ENCODE measurements around the gene AGAP5. TPM values are rescaled to one million over a fixed set of nuclear protein-coding genes. Genes with fewer than 3 reads are reported as not detected.
A peak's percentile ranks its signal among the peaks of the same experiment; 100 is the strongest.

AGAP5 gene
- total and polyA plus RNA-seq, 9 of the 15 experiments (the other 6 are each of a cell fraction or from before 2014, with no cell fraction given), result 0.32 to 7.5 (median 5.3) TPM

DNA sequence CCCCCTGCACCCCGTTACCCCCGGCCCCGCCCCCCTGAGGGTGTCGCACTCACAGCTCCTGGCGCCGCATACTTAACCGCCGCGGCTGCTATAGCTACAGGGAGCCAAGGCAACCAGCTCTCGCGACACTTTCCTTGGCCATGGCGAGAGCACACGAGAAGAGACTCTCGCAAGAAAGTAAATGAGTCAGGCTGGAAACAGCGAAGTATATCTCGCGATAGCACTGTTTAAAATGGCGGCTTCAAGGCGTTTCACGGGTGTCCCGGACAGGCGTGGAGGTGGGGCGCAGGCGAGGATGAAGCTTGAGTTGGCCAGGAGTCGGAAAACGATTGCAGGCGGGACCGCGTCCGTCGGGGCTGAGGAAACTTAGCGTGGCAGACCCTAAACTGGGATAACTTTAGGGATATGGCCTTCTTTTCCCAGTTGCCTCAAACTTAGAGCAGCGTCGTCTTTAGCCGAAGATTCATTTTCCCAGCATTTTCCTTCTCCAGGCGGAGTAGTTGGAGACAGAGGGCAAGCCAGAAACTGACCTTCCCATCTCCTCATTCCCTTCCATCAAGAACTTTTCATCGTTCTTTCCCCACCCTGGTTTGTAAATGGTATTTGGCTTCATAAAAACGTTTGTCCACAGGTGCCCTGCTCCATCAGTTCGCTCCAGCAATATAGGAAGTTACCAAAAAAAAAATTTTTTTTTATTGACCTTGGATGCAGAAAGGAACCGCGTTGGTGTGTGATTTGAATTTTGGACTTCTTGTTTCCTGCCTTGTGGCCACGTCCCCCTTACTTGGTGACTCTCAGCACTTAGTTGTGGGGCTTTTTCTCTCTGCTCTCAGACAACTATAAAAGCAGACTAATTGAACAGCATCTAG is 71.8 kb downstream of the AGAP5 start (continued):
- TF ChIP-seq, protein P1, sequence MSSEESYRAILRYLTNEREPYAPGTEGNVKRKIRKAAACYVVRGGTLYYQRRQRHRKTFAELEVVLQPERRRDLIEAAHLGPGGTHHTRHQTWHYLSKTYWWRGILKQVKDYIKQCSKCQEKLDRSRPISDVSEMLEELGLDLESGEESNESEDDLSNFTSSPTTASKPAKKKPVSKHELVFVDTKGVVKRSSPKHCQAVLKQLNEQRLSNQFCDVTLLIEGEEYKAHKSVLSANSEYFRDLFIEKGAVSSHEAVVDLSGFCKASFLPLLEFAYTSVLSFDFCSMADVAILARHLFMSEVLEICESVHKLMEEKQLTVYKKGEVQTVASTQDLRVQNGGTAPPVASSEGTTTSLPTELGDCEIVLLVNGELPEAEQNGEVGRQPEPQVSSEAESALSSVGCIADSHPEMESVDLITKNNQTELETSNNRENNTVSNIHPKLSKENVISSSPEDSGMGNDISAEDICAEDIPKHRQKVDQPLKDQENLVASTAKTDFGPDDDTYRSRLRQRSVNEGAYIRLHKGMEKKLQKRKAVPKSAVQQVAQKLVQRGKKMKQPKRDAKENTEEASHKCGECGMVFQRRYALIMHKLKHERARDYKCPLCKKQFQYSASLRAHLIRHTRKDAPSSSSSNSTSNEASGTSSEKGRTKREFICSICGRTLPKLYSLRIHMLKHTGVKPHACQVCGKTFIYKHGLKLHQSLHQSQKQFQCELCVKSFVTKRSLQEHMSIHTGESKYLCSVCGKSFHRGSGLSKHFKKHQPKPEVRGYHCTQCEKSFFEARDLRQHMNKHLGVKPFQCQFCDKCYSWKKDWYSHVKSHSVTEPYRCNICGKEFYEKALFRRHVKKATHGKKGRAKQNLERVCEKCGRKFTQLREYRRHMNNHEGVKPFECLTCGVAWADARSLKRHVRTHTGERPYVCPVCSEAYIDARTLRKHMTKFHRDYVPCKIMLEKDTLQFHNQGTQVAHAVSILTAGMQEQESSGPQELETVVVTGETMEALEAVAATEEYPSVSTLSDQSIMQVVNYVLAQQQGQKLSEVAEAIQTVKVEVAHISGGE (CRISPR knock-in tag; IDR thresholded peaks at IDR 0.05), result peak in 1 of 3 experiments; percentile 71; a peak in 2 of 6 replicates
- peak; percentile 97 for TF ChIP-seq TAF7 (tag; IDR thresholded peaks at IDR 0.05)
- TF ChIP-seq ATF7 (IDR thresholded peaks at IDR 0.05), result peak; percentile 60; the same call in 1 of the 2 replicates
- peak; percentile 49; the same call in 1 of the 2 replicates for TF ChIP-seq ZNF830 (CRISPR knock-in tag; IDR thresholded peaks at IDR 0.05)
- peak; percentile 96 for TF ChIP-seq CHD1 (IDR thresholded peaks at IDR 0.05; ENCODE audit: low read length)
- peak; percentile 99 for TF ChIP-seq SAFB (IDR thresholded peaks at IDR 0.05; ENCODE audit: borderline replicate concordance, low read depth, low read length)
- 0 out of 2 replicates have a peak, but pooled peaks have one; percentile 53 for TF ChIP-seq CBX1 (IDR thresholded peaks at IDR 0.05; ENCODE audit: low read depth)
- no peak for TF ChIP-seq SMAD2 (IDR thresholded peaks at IDR 0.05; ENCODE audit: low read depth, low read length)
- TF ChIP-seq RBM22 (IDR thresholded peaks at IDR 0.05; ENCODE audit: low read depth, low read length, poor library complexity, severe bottlenecking), result peak; percentile 99
- TF ChIP-seq, protein P2, sequence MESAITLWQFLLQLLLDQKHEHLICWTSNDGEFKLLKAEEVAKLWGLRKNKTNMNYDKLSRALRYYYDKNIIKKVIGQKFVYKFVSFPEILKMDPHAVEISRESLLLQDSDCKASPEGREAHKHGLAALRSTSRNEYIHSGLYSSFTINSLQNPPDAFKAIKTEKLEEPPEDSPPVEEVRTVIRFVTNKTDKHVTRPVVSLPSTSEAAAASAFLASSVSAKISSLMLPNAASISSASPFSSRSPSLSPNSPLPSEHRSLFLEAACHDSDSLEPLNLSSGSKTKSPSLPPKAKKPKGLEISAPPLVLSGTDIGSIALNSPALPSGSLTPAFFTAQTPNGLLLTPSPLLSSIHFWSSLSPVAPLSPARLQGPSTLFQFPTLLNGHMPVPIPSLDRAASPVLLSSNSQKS (CRISPR knock-in tag; IDR thresholded peaks at IDR 0.05), result no peak
- peak; percentile 99 for TF ChIP-seq NFRKB (IDR thresholded peaks at IDR 0.05; ENCODE audit: low read depth)
- no peak for TF ChIP-seq U2AF2 (optimal IDR thresholded peaks at IDR 0.05; ENCODE audit: low read depth, low read length)
- TF ChIP-seq FOXO4 (CRISPR knock-in tag; IDR thresholded peaks at IDR 0.05), result no peak
- TF ChIP-seq ZNF586 (CRISPR knock-in tag; conservative IDR thresholded peaks at IDR 0.05), result no peak
- TF ChIP-seq SREBF2 (CRISPR knock-in tag; IDR thresholded peaks at IDR 0.05), result no peak
- TF ChIP-seq ETV5 (CRISPR knock-in tag; IDR thresholded peaks at IDR 0.05; ENCODE audit: low read depth), result no peak
- no peak for TF ChIP-seq CBX2 (IDR thresholded peaks at IDR 0.05; ENCODE audit: insufficient read depth, low read length, poor library complexity, severe bottlenecking)
- no peak for TF ChIP-seq ZKSCAN3 (CRISPR knock-in tag; IDR thresholded peaks at IDR 0.05)
- no peak for TF ChIP-seq NONO (IDR thresholded peaks at IDR 0.05; ENCODE audit: low read depth in 2 of 2, low read length in 1 of 2)
- TF ChIP-seq RB1 (IDR thresholded peaks at IDR 0.05; ENCODE audit: low read depth), result peak; percentile 30; the same call in 1 of the 2 replicates
